HG02571 (cell line): ENCODE measurements around the gene PLCB1.

ENCODE experiments used
- ATAC-seq: cut with Tn5 transposase; IDR thresholded peaks from one replicate; pipeline ENCODE4 v1.9.1; 2021; ENCODE audit warnings: mild to moderate bottlenecking, moderate library complexity; ENCODE audit not compliant: unreplicated experiment

PLCB1 gene

DNA sequence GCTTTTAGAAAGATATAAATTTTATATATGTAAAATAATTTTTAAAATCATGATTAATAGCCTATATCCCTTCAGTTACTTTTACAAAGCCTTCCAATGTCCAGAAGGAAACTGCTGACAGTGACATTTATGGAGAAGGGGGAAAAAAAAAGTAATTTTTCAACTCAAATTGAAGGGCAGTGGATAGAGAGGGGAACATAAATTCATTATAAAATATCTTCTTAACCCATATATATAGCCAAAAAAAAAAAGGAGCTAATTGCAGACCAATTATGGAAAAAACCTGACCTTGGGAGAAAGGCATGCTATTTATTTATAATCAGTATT lies 392.9 kb downstream of the PLCB1 start:
- no peak for ATAC-seq

DNA sequence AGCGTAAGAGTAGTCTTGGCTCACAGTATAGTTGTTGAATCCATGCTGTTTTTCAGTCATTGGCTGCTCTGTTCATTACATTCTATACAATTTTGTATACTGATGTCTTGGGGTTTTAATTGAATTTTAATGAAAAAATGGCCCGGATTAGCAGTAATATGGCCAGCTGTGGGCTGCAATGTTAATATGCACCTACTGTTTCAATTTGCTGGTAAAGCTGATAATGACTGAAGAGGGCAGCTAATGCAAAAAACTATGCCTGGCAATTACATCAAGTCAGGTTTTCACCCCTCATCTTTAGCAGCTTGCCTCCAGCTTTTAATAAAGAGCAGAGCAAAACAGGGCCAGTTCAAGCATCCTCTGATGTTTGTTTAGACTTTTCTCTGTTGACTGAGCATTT lies 394.5 kb downstream of the PLCB1 start:
- no peak for ATAC-seq

DNA sequence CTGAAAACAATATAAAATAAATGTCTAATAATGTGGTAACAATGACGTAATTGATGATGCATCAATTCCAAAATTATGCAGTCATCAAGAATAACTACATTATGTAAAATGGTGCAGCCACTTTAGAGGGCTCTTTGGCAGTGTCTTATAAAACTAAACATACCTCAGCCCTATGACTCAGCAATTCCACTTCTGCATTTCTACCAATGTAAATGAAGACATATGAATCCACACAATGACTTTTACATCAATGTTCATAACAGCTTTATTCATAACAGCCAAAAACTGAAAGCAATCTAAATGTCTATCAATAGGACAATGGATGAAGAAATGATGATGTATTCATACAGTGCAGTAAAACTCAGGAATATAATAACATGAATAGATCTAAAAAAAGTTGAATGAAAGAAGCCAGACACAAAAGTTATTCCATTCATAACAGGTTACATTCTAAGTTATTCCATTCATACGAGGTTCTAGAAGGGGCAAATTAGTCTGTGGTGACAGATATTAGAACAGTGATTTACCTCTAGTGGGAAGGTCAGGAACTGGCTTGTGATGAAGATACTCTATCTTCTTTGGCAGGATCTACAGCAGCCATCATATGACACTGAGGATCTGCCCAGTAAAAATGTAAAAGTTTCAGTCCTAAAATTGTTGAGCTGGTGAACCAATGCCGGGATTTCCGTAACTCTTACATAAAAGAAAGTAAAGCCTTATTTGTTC lies 396.1 kb downstream of the PLCB1 start:
- no peak for ATAC-seq

DNA sequence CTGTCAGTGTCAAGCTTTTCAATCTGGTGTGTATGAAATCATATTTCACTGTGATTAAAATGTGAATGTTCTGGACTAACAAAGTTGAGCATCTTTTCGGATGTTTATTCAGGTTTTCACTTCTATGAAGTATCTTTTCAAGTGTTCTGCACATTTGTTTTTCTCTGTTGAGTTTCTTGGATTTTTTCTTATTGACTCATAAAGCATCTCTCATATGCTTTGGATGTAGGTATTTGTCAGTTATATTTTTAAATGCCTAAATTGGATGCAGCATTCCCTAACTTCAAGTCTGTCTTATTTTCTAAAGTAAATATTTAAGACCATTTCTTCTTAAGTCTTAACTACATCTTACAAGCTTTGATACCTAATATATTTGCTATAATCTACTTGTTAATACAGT lies 398.0 kb downstream of the PLCB1 start:
- no peak for ATAC-seq

DNA sequence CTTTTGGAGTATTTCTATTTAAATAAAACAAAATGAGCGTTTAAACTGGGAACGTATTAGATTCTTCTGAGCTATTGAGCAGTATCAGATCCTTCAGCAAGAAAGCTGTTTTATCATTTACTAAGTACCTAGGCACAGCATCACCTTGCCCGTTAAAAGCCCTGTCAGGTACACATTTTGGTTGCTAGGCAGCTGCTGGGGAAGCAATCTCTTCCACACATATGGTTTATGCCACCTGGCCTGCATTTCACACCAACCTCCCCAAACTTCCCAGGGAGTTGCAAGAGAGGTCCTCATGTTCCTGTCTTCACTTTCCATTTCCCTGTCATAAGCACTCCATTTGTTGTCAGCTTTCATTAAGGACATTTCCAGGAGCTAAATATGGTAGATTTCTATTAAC lies 400.1 kb downstream of the PLCB1 start:
- ATAC-seq = no peak

DNA sequence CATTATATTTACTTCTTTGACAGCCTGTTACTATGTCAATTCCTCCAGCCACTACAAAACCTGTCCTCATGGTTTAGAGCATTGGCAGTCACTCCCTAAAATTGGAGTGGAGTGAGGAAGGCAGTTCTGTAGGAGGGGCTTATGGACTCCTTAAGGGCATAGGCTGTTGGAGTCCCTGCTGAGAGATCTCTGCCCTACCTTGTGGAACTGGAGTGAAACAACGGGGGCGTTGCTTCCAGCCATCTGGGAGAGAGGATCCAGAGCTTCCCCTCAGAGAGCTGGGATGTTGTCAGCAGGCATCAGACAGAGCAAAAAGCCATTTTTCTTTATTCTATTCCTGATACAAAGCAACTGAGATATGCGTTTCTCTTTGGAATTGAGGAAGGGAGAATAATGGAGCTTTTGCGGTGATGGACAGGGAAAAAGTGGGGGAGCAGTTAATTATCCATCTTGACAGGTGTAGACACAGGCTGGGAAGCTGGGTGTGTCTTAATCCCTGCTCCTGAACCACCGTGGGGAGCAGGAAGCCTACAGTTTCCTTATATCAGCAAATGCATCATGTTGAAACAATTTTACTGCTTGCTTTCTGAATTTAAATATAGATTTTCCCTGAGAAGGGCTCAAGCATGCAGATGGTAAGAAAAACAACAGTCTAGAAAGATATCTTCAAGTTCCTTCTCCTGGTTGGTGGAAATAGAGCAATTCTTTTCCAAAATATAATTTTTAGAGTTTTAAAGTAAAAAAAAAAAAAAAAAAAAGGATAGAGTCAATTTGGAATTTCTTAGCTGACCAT lies 402.5 kb downstream of the PLCB1 start:
- no peak for ATAC-seq

DNA sequence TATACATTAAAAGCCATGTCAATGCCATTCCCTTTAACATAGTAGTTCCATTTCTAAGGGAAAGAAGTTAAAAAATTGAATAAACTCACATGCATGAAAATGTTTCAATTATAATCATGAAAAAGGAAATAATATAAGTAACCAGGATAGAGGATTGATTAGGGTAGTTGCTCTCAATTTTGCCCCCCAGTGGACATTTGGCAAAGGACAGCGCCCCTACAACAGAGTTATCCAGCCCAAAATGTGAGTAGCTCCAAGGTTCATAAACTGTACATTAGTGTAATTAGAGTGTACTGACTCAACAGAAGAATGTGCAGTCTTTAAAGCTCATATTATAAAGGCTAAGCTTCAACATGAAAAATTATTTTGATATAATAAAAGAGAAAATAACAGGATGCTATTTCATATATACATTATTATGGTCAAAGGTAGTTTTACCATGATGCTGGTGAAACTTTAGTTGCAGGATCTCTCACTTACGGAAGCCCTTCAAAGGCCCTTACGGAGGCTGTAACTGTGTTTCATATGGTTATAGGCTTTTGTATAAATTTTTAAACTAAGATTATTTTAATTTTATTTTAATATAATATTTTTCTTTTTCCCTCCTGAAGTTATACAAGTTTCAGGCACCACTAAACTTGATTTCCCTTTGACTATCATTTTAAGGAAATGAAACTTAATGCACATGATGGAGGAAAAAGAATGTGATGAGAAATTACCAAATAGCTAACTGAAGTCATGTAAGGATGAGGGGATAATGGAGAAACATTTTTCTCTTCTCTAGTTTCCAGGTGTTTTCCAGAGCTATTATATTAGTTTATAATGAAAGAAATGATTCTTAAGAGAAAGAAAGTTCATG lies 403.6 kb downstream of the PLCB1 start:
- ATAC-seq = no peak

DNA sequence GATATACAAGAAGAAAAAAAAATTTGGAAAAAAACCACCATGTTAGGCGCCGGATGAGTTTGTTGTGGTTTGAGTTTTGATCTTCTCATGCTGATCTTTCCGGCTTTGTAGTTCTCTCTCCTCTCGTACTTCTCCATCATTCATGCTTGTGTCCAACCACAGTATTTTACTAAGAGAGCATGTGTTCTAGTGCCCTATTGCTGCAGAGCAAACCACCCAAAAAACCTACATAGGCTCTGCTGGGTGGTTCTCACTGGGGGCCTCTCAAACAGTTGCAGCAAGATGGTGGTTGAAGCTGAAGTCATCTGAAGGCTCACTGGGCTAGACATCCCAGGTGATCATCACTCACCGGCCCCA lies 404.2 kb downstream of the PLCB1 start:
- ATAC-seq = no peak

DNA sequence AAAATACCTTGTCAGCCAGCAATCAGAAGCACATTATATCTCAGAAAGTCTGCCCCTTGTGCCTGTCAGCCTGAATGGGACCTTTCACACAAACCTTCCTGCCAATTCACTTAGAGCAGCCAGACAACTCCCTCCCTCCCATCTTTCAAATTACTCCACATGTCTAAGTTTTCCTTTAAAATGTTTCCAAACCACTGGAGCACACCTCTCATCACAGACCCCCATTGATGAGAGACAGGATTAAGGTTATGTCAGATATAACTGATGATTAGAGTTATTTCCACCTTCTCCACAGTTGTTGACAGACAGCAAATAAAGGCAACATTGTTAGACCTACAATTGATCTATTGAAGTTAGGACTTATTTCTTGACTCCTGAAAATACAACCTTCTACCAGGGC lies 408.4 kb downstream of the PLCB1 start:
- no peak for ATAC-seq

DNA sequence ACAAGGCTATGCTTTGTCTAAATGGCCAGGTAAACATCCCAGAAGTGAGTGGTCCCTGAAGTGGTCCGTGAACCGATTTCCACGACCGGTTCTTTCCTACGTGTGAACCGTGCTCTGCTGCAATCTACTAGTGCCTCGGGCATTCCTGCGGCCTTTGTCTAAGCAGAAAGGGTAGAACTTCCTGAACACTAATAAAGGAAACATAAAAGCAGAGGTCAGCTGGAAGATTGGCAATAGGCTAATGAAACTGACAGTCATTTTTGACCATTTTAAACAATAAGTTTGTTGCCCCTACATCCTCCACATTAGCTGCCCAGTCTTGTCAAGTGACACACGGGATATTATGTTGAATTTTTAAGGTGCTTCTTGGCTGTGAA lies 410.0 kb downstream of the PLCB1 start:
- ATAC-seq = no peak

DNA sequence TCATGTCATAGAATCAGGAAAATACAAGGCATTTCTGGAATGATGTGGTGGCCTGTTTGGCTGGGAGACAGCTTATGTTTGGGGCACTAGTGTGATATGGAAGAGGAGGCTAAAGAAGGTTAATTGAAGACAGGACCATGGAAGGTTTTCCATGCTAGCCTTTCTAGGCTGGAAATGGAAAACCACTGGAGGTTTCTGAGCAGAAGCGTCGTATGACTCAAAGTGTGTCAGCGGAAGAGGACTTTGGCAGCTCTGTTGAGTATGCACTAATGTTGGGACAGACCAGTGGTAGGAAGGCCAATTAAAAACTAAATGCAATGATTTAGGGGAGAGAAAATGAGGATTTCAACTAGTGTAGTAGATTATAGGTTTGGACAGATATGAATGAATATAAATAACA lies 413.1 kb downstream of the PLCB1 start:
- no peak for ATAC-seq

DNA sequence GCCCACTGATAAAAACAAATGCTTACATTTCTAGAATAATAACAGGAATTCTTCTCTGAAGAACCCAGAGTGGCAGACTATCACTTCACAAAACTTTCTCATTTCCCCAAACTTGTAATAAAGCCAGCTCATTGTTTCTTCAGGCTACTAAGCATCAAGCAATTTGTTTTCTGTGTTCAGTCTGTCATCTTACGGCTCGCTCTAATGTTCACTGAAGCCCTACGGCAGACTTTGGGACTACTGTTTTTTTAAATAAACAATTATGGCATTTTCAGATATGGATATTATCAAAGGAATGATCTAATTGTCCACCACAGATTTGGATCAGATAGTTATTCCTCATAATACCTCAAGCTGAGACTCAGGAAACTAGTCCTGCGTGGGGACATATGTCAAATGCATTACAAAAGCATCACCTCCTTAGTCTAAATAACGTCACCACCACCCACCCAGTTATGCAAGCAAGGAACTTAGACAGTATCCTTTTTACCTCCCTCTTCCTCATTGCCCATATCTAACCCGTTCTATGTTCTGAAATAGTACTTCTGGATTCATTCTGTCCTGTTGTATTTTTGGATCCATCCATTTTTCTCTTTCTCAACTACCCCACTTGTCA lies 415.1 kb downstream of the PLCB1 start:
- no peak for ATAC-seq

DNA sequence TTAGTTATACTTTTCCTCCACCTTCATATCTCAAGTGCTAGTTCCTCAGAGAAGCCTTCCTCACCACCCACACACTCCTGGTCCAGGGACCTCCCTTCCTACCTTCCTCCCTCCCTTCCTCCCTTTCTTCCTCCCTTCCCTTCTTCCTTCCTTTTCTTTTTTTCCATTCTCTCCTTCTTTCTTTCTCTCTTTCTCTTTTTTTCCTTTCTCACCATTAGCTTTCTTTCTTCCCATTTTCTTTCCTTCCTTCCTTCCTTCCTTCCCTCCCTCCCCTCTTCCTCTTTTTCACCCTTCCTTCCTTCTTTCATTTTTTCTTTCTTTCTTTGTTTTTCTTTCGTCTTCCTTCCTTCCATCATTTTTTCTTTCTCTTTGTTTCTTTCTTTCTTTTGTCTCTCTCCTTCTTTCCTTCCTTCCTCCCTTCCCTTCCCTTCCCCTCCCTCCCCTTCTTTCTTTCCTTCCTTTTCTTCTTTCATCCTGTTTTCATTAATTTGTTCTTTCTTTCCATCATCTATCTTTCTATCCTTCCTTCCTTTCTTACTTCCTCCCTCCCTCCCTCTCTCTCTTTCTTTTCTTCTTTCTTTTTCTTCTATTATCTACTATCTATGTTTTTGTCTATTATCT lies 416.0 kb downstream of the PLCB1 start:
- ATAC-seq = no peak

DNA sequence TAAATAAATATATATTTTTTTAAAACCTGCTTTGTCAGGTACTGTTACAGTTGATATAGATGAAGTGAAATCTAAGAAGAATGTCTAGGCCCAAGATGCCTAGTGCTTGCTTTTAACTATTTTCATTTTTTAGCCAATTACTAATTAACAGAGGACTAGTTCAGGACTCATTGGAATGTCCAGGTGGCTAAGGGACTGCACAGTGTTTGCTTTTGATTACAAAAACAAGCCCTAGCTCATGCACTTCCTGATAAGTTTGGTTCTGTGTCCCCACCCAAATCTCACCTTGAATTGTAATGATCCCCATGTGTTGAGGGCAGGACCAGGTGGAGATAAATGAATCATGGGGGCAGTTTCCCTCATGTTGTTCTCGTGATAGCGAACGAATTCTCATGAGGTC lies 417.1 kb downstream of the PLCB1 start:
- no peak for ATAC-seq

DNA sequence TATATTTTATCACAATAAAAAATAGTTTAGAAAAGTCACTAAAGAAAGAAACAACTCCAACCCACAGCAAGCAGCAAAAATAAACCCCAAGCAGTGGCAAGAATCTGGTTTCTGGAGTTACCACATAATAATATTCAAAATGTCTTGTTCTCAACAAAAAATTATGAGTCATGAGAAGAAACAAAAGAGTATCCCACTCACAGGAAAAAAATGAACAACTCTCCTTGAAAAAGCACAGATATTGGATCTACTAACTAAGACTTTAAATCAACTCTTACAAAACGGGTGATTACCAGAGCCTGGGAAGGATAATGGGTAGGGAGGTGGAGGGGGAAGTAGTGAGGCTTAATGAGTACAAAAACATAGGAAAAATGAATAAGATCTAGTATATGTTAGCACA lies 425.6 kb downstream of the PLCB1 start:
- no peak for ATAC-seq

DNA sequence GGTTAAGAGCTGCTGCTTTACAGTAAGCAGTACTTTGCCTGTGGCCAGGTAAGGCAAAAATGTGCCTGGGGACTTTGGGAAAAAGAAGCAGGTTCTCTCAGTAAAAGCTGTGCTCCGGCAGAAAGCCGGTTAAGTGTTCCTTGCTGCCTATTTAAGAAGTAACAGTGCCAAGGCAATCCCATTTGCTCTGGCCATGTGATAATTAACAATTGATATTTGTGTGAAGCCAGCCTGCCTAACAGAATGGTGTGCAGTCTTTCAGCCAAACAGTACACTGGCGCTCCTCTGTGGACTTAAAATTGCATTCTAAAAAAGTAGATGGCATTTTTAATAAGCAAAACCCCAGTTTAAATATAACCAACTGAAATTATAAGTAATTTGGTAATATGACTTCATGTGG lies 430.3 kb downstream of the PLCB1 start:
- no peak for ATAC-seq

DNA sequence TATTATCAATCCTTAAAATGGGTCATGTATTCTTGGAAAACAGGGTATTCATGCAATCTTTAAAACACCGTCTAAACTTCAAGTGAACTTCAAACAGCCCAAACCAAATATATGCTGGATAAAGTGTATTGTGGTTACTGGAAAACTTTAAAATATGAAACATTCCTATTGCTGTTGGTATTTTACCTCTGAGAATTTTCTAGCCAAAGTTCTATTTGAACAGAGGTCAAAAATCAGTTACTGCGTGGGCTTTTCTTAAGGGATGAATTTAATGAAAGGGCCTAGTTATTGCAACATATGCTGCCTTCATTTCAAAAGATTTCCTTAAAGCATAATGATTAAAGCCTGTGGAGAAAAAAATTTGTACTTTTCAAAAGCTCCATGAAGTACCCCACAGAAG lies 436.0 kb downstream of the PLCB1 start:
- ATAC-seq = no peak

DNA sequence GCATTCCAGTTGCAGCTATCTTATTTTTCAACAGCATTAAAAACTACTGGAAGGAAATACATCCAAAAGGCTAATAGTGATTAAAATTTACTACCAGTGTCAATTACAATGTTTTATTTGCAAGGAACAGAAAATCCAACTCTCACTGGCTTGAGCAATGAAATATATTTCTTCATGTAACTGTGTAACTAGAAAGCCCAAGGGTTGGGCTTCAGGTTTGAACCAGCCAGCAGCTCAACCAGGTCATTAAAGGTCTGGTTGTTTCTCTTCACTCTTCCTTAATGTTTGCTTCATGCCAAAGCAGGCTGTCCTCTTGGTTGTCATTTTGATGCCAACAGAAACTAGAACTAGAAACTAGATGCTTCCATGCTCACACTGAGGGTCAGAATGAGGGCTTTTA lies 437.7 kb downstream of the PLCB1 start:
- ATAC-seq = no peak

DNA sequence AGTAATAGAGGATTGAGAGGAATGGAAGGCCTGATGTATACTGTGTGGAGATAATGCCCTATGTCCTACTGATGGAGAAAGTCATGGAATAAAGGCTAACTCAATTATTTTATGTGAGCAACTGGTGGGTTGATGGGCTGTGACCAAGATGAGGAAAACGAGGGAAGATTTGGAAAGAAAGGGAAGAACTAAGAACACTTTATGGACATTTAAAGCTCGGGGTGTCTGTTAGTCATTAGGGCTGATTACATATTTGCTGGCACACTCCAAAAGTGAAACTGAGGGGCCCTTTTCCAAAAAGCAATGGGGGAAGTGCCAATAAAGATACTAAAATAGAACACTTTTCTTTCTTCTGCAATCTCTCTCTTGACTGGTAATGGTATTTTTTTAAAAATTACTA lies 439.5 kb downstream of the PLCB1 start:
- no peak for ATAC-seq

DNA sequence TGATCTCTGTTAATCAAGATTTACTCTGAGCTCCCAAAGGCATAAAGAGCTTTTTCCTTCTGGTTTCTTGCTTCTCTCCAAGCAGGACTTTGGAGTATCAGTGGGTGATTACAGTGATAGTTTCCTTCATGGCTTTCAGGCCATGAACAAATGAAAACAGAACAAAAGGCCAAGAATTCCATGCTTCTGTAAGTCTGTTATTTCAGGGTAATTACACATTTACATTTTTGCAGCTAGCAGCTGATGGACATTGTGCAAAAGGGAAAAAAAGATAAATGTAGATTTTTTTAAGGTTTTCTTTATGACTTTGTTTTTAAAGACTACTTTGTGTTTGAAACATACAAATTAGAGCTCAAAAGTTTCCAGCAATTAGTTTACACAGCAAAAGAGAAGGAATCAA lies 441.6 kb downstream of the PLCB1 start:
- no peak for ATAC-seq

DNA sequence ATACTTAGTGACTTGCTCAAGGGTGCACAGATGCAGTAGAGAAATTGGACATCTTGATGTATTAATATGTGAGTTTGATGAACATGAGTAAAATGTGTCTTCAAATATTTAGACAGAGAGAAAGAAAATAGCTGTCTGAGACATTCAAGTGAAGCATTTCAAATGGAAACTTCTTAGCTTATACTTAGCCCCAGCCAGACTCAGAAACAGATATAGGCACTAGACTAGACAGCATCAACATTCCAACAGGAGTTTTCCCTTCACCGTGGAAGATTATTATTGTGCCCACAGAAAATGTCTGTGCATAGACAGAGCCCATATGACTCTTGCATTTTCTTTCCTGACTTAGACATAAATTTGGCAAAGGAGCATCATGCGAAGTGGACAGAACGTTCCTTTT lies 443.0 kb downstream of the PLCB1 start:
- no peak for ATAC-seq
